Naive thymus-derived CD4-positive, alpha-beta T cell (primary cell): Measurements from ENCODE around the gene TDRD1. TPM values are rescaled to one million over a fixed set of nuclear protein-coding genes. Genes with fewer than 3 reads are reported as not detected.

Source experiments
- ATAC-seq: fragments of 150-1000 bp; cut with Tn5 transposase; 2 replicates; pipeline ENCODE4 v1.10.0; 2021; ENCODE audit warnings: mild to moderate bottlenecking, moderate library complexity
- CTCF ChIA-PET: fragments of 350-600 bp; sonication (Branson Sonifier 250); formaldehyde crosslinking; loops from one replicate; lab custom pipeline; 2021; ENCODE audit warnings: antibody characterized with exemption; lab: Charles Lee
- POLR2A ChIA-PET: fragments of 350-600 bp; sonication (Branson Sonifier 250); formaldehyde crosslinking; loops from one replicate; lab custom pipeline; 2021; ENCODE audit warnings: antibody characterized with exemption, inconsistent platforms; lab: Charles Lee
- DNase-seq, 9 donors: peaks; one replicate each; pipeline versions ENCODE4 v3.0.0 to v3.0.0-alpha.2; 2020 to 2022; ENCODE audit warnings: mixed read lengths in 1 of 9
- H3K27ac ChIP-seq: one replicate; pipeline ENCODE4 v1.7.0; 2013; ENCODE audit warnings: mild to moderate bottlenecking, low read depth, low read length, moderate library complexity
- H3K27me3 ChIP-seq, 2 donors: one replicate each; pipeline ENCODE4 v1.7.0; 2013; ENCODE audit warnings: low read length in 2 of 2, mild to moderate bottlenecking in 2 of 2, moderate library complexity in 2 of 2; ENCODE audit not compliant: control insufficient read depth in 2 of 2, insufficient read depth in 2 of 2
- H3K36me3 ChIP-seq, 3 experiments: 1 replicate in 2 of 3; 2 replicates in 1 of 3; pipeline ENCODE4 v1.7.0; 2013; ENCODE audit warnings: low read length in 3 of 3, mild to moderate bottlenecking in 3 of 3, moderate library complexity in 1 of 3; ENCODE audit not compliant: insufficient read depth in 3 of 3, control insufficient read depth in 2 of 3
- H3K4me1 ChIP-seq, 2 donors: one replicate each; pipeline ENCODE4 v1.7.0; 2013; ENCODE audit warnings: low read length in 2 of 2, mild to moderate bottlenecking in 2 of 2, moderate library complexity in 1 of 2; ENCODE audit not compliant: control insufficient read depth in 2 of 2, insufficient read depth in 2 of 2
- H3K4me3 ChIP-seq: 2 replicates; pipeline ENCODE4 v1.7.0; 2013; ENCODE audit warnings: mild to moderate bottlenecking, low read length
- H3K9me3 ChIP-seq, 3 experiments: 1 replicate in 2 of 3; 2 replicates in 1 of 3; pipeline ENCODE4 v1.7.0; 2013; ENCODE audit warnings: low read length in 3 of 3; ENCODE audit not compliant: control insufficient read depth in 2 of 3
- H3K27ac Mint-ChIP-seq, 9 donors: one replicate each; pipeline ENCODE4 v1.8.0; 2020 to 2022; ENCODE audit warnings: mixed read lengths in 9 of 9, mild to moderate bottlenecking in 8 of 9, moderate library complexity in 5 of 9, inconsistent platforms in 2 of 9
- H3K27me3 Mint-ChIP-seq, 5 donors: one replicate each; pipeline ENCODE4 v1.8.0; 2021 to 2022; ENCODE audit warnings: mixed read lengths in 5 of 5, mild to moderate bottlenecking in 1 of 5
- H3K36me3 Mint-ChIP-seq, 5 donors: one replicate each; pipeline ENCODE4 v1.8.0; 2020 to 2022; ENCODE audit warnings: mixed read lengths in 5 of 5, mild to moderate bottlenecking in 3 of 5, inconsistent platforms in 1 of 5
- H3K4me1 Mint-ChIP-seq, 7 donors: one replicate each; pipeline ENCODE4 v1.8.0; 2020 to 2022; ENCODE audit warnings: mixed read lengths in 7 of 7, mild to moderate bottlenecking in 3 of 7, inconsistent platforms in 1 of 7
- H3K4me3 Mint-ChIP-seq, 10 donors: one replicate each; pipeline ENCODE4 v1.8.0; 2020 to 2022; ENCODE audit warnings: mild to moderate bottlenecking in 10 of 10, mixed read lengths in 10 of 10, moderate library complexity in 6 of 10, inconsistent platforms in 2 of 10
- H3K9me3 Mint-ChIP-seq, 11 donors: one replicate each; pipeline ENCODE4 v1.8.0; 2020 to 2022; ENCODE audit warnings: mixed read lengths in 11 of 11, mild to moderate bottlenecking in 4 of 11, inconsistent platforms in 1 of 11, moderate library complexity in 1 of 11
- intact Hi-C, 2 donors: fragments of 100-400 bp; cut with micrococcal nuclease; formaldehyde crosslinking; loops; one replicate each; pipeline ENCODE4 v1.15.1; 2023
- polyA plus RNA-seq, 2 donors: library from polyadenylated mRNA; unstranded; fragments of 300-500 nt; fragmentation: Illumina TruSeq; gene quantifications; one replicate each; pipeline ENCODE4 v1.2.3, GENCODE V29; 2021
- total RNA-seq, 6 experiments: library from RNA in 5 of 6; stranded (reverse) in 5 of 6; gene quantifications; 1 replicate in 5 of 6; 2 replicates in 1 of 6; pipeline ENCODE4 v1.2.3 and lab custom pipeline; 2021 to 2026

Gene TDRD1
- total and polyA plus RNA-seq, 7 experiments from 2014 or later = 0.05 to 0.49 (median 0.25) TPM; not detected in 1

- no peak overlapping the region for H3K4me3 ChIP-seq
- H3K9me3 ChIP-seq = no peaks in the 10 kb centered on the region
- H3K27me3 Mint-ChIP-seq = peaks cover 0 to 21% (median 4%) of the 10 kb centered on the region in 5 donors
- H3K36me3 Mint-ChIP-seq = peaks cover 0 to 4% (median 0%) of the 10 kb centered on the region in 5 donors
- H3K27ac Mint-ChIP-seq = no peak overlapping the region
- no peaks in the 10 kb centered on the region for H3K27me3 ChIP-seq
- DNase-seq = no peak
- ATAC-seq = no peak
- peaks cover 0 to 3% (median 0%) of the 10 kb centered on the region in 11 donors for H3K9me3 Mint-ChIP-seq
- no peak overlapping the region for H3K27ac ChIP-seq
- no peaks in the 10 kb centered on the region for H3K4me1 Mint-ChIP-seq
- ChIA-PET CTCF (no interaction called here), POLR2A (no interaction called here)
- H3K4me3 Mint-ChIP-seq = no peak overlapping the region
- H3K4me1 ChIP-seq = no peaks in the 10 kb centered on the region
- no peaks in the 10 kb centered on the region for H3K36me3 ChIP-seq
- intact Hi-C loops = no loop called here
Observed at GRCh38 chr10:114212153-114212552, 33.0 kb downstream of the TDRD1 start.

- no peaks in the 10 kb centered on the region for H3K9me3 ChIP-seq
- ChIA-PET CTCF (no interaction called here), POLR2A (no interaction called here)
- intact Hi-C loops = no loop called here
- H3K36me3 ChIP-seq = no peaks in the 10 kb centered on the region
- DNase-seq (no peak), ATAC-seq (no peak)
- peaks cover 4 to 30% (median 8%) of the 10 kb centered on the region in 5 donors for H3K27me3 Mint-ChIP-seq
- no peak overlapping the region for H3K4me3 ChIP-seq
- no peak overlapping the region for H3K27ac Mint-ChIP-seq
- H3K9me3 Mint-ChIP-seq = peaks cover 0 to 3% (median 0%) of the 10 kb centered on the region in 11 donors
- no peaks in the 10 kb centered on the region for H3K4me1 Mint-ChIP-seq
- H3K27me3 ChIP-seq = no peaks in the 10 kb centered on the region
- H3K36me3 Mint-ChIP-seq = peaks cover 0 to 4% (median 0%) of the 10 kb centered on the region in 5 donors
- no peaks in the 10 kb centered on the region for H3K4me1 ChIP-seq
- no peak overlapping the region for H3K4me3 Mint-ChIP-seq
- no peak overlapping the region for H3K27ac ChIP-seq
Observed at GRCh38 chr10:114215033-114215432, 35.9 kb downstream of the TDRD1 start.

GRCh38 chr10:114220281-114220680, 41.1 kb downstream of the TDRD1 start:
- peaks cover 0 to under 1% (median 0%) of the 10 kb centered on the region in 5 donors for H3K36me3 Mint-ChIP-seq
- H3K9me3 Mint-ChIP-seq = no peaks in the 10 kb centered on the region
- CTCF ChIA-PET = no interaction called here
- Histone ChIP-seq H3K9me3 (no peaks in the 10 kb centered on the region), H3K4me1 (no peaks in the 10 kb centered on the region), H3K4me3 (no peak overlapping the region), H3K27me3 (no peaks in the 10 kb centered on the region), H3K36me3 (no peaks in the 10 kb centered on the region), H3K27ac (no peak overlapping the region)
- intact Hi-C loops = no loop called here
- H3K27me3 Mint-ChIP-seq = peaks cover 11 to 45% (median 22%) of the 10 kb centered on the region in 5 donors
- no peak for DNase-seq
- H3K4me1 Mint-ChIP-seq = no peaks in the 10 kb centered on the region
- POLR2A ChIA-PET = no interaction called here
- H3K27ac Mint-ChIP-seq = no peak overlapping the region
- H3K4me3 Mint-ChIP-seq = no peak overlapping the region
- ATAC-seq = no peak

DNA sequence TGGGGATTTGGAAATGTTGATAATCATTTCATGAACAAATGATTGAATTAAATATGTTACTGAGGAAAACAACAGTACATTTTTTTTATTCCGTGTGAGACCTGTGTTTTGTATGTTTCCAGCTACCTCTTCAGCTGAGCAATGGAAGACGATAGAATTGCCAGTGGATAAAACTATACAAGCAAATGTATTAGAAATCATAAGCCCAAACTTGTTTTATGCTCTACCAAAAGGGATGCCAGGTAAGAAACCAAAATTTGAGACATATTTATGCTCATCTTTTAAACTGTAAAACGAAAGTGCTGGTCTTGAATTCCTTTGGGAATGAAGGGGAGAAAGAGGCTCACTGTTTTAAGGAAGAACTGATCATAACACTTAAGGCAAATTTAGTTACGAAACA, 42.1 kb downstream of the TDRD1 start:
- no peaks in the 10 kb centered on the region for H3K4me1 ChIP-seq
- H3K27me3 ChIP-seq = no peaks in the 10 kb centered on the region
- H3K9me3 ChIP-seq = no peaks in the 10 kb centered on the region
- Mint-ChIP-seq H3K9me3 (no peaks in the 10 kb centered on the region), H3K27me3 (peaks cover 11 to 47% (median 22%) of the 10 kb centered on the region in 5 donors), H3K4me3 (no peak overlapping the region), H3K36me3 (no peaks in the 10 kb centered on the region), H3K4me1 (no peaks in the 10 kb centered on the region), H3K27ac (no peak overlapping the region)
- H3K4me3 ChIP-seq = no peak overlapping the region
- ATAC-seq (no peak), DNase-seq (no peak)
- intact Hi-C loops = no loop called here
- POLR2A ChIA-PET = no interaction called here
- CTCF ChIA-PET = no interaction called here
- no peaks in the 10 kb centered on the region for H3K36me3 ChIP-seq
- no peak overlapping the region for H3K27ac ChIP-seq

GRCh38 chr10:114223066-114223465, 43.9 kb downstream of the TDRD1 start:
- no peak for DNase-seq
- Histone ChIP-seq H3K36me3 (no peaks in the 10 kb centered on the region), H3K4me3 (no peak overlapping the region), H3K4me1 (no peaks in the 10 kb centered on the region), H3K27ac (no peak overlapping the region), H3K9me3 (no peaks in the 10 kb centered on the region), H3K27me3 (no peaks in the 10 kb centered on the region)
- no peaks in the 10 kb centered on the region for H3K9me3 Mint-ChIP-seq
- peaks cover 16 to 45% (median 23%) of the 10 kb centered on the region in 5 donors for H3K27me3 Mint-ChIP-seq
- ATAC-seq = no peak
- no peak overlapping the region for H3K4me3 Mint-ChIP-seq
- ChIA-PET CTCF (no interaction called here), POLR2A (no interaction called here)
- H3K4me1 Mint-ChIP-seq = no peaks in the 10 kb centered on the region
- no peak overlapping the region for H3K27ac Mint-ChIP-seq
- no peaks in the 10 kb centered on the region for H3K36me3 Mint-ChIP-seq
- intact Hi-C loops = no loop called here

- Mint-ChIP-seq H3K27me3 (peaks cover 21 to 38% (median 29%) of the 10 kb centered on the region in 5 donors), H3K4me3 (no peak overlapping the region), H3K27ac (no peak overlapping the region), H3K4me1 (no peaks in the 10 kb centered on the region), H3K36me3 (no peaks in the 10 kb centered on the region), H3K9me3 (no peaks in the 10 kb centered on the region)
- H3K27ac ChIP-seq = no peak overlapping the region
- H3K4me1 ChIP-seq = no peaks in the 10 kb centered on the region
- H3K4me3 ChIP-seq = no peak overlapping the region
- intact Hi-C loops = no loop called here
- no peaks in the 10 kb centered on the region for H3K36me3 ChIP-seq
- DNase-seq (no peak), ATAC-seq (no peak)
- no peaks in the 10 kb centered on the region for H3K9me3 ChIP-seq
- ChIA-PET CTCF (no interaction called here), POLR2A (no interaction called here)
- no peaks in the 10 kb centered on the region for H3K27me3 ChIP-seq
Observed at GRCh38 chr10:114228156-114228555, 49.0 kb downstream of the TDRD1 start.

GRCh38 chr10:114232561-114233176, 53.5 kb downstream of the TDRD1 start:
- Mint-ChIP-seq H3K9me3 (no peaks in the 10 kb centered on the region), H3K27ac (no peak overlapping the region), H3K36me3 (no peaks in the 10 kb centered on the region), H3K27me3 (peaks cover 17 to 41% (median 35%) of the 10 kb centered on the region in 5 donors), H3K4me3 (no peak overlapping the region), H3K4me1 (no peaks in the 10 kb centered on the region)
- H3K36me3 ChIP-seq = no peaks in the 10 kb centered on the region
- no peak overlapping the region for H3K27ac ChIP-seq
- H3K4me1 ChIP-seq = no peaks in the 10 kb centered on the region
- intact Hi-C loops = no loop called here
- H3K27me3 ChIP-seq = no peaks in the 10 kb centered on the region
- ATAC-seq (no peak), DNase-seq (no peak)
- H3K9me3 ChIP-seq = no peaks in the 10 kb centered on the region
- H3K4me3 ChIP-seq = no peak overlapping the region
- ChIA-PET CTCF (no interaction called here), POLR2A (no interaction called here)
